H9 (cell line): ENCODE measurements around the gene SLC12A6. TPM values are rescaled to one million over a fixed set of nuclear protein-coding genes. Genes with fewer than 3 reads are reported as not detected.

Experiments
- DNase-seq: peaks from one replicate; pipeline ENCODE4 v3.0.0-alpha.2; 2017
- H2AFZ ChIP-seq: one replicate; pipeline ENCODE4 v1.6.1; 2013; ENCODE audit warnings: mild to moderate bottlenecking, low read length, control low read depth, moderate library complexity
- H2AK5ac ChIP-seq: 2 replicates; pipeline ENCODE4 v1.6.1; 2013; ENCODE audit warnings: low read length, control low read depth, mixed read lengths; ENCODE audit not compliant: insufficient read length
- H2BK120ac ChIP-seq: one replicate; pipeline ENCODE4 v1.6.1; 2013; ENCODE audit warnings: low read depth, mild to moderate bottlenecking, low read length, control low read depth, inconsistent platforms; ENCODE audit not compliant: poor library complexity, severe bottlenecking
- H2BK12ac ChIP-seq: 2 replicates; pipeline ENCODE4 v1.6.1; 2013; ENCODE audit warnings: low read length, control low read depth, mixed read lengths, low read depth; ENCODE audit not compliant: insufficient read length
- H2BK15ac ChIP-seq: 2 replicates; pipeline ENCODE4 v1.6.1; 2013; ENCODE audit warnings: low read depth, low read length, control low read depth
- H2BK20ac ChIP-seq: one replicate; pipeline ENCODE4 v1.6.1; 2013; ENCODE audit warnings: low read depth, mild to moderate bottlenecking, low read length, control low read depth, inconsistent platforms; ENCODE audit not compliant: poor library complexity, severe bottlenecking
- H2BK5ac ChIP-seq: 2 replicates; pipeline ENCODE4 v1.6.1; 2013; ENCODE audit warnings: low read length, control low read depth, mixed read lengths; ENCODE audit not compliant: insufficient read length
- H3K14ac ChIP-seq: 2 replicates; pipeline ENCODE4 v1.6.1; 2013; ENCODE audit warnings: low read length, control low read depth; ENCODE audit not compliant: insufficient read depth
- H3K18ac ChIP-seq: 2 replicates; pipeline ENCODE4 v1.6.1; 2013; ENCODE audit warnings: low read depth, mild to moderate bottlenecking, mixed read lengths, low read length, control low read depth; ENCODE audit not compliant: insufficient read length
- H3K23ac ChIP-seq: 2 replicates; pipeline ENCODE4 v1.6.1; 2013; ENCODE audit warnings: low read length, control low read depth, mixed read lengths, low read depth; ENCODE audit not compliant: insufficient read length
- H3K23me2 ChIP-seq: 2 replicates; pipeline ENCODE4 v1.6.1; 2013; ENCODE audit warnings: low read depth, mild to moderate bottlenecking, mixed read lengths, low read length, control low read depth; ENCODE audit not compliant: insufficient read length, poor library complexity, severe bottlenecking
- H3K27ac ChIP-seq: 2 replicates; pipeline ENCODE4 v1.5.1; 2013; ENCODE audit warnings: low read length, control low read depth, mixed read lengths, low read depth; ENCODE audit not compliant: insufficient read length
- H3K27me3 ChIP-seq: 2 replicates; pipeline ENCODE4 v1.6.1; 2013; ENCODE audit warnings: low read length, control low read depth, inconsistent platforms; ENCODE audit not compliant: insufficient read depth
- H3K4ac ChIP-seq: 2 replicates; pipeline ENCODE4 v1.6.1; 2013; ENCODE audit warnings: low read depth, mild to moderate bottlenecking, control low read depth, inconsistent platforms, low read length, moderate library complexity
- H3K4me1 ChIP-seq: 2 replicates; pipeline ENCODE4 v1.6.1; 2013; ENCODE audit warnings: low read length, control low read depth, inconsistent platforms; ENCODE audit not compliant: insufficient read depth
- H3K4me2 ChIP-seq: 2 replicates; pipeline ENCODE4 v1.6.1; 2013; ENCODE audit warnings: low read length, control low read depth, mixed read lengths; ENCODE audit not compliant: insufficient read length, insufficient read depth
- H3K56ac ChIP-seq: 2 replicates; pipeline ENCODE4 v1.6.1; 2013; ENCODE audit warnings: low read depth, mild to moderate bottlenecking, mixed read lengths, low read length, control low read depth; ENCODE audit not compliant: insufficient read length
- H3K79me1 ChIP-seq: 2 replicates; pipeline ENCODE4 v1.6.1; 2013; ENCODE audit warnings: low read depth, mild to moderate bottlenecking, moderate library complexity, low read length, control low read depth, inconsistent platforms; ENCODE audit not compliant: insufficient read depth, poor library complexity, severe bottlenecking
- H3K79me2 ChIP-seq: 2 replicates; pipeline ENCODE4 v1.6.1; 2013; ENCODE audit warnings: low read length, control low read depth, inconsistent platforms; ENCODE audit not compliant: insufficient read depth
- H3K9ac ChIP-seq: 2 replicates; pipeline ENCODE4 v1.6.1; 2013; ENCODE audit warnings: low read length, control low read depth, mixed read lengths; ENCODE audit not compliant: insufficient read length; ENCODE audit errors: extremely low read depth
- H3K9me3 ChIP-seq: one replicate; pipeline ENCODE4 v1.6.1; 2013; ENCODE audit warnings: low read depth, low read length, inconsistent platforms; ENCODE audit not compliant: control insufficient read depth
- H3T11ph ChIP-seq: one replicate; pipeline ENCODE4 v1.6.1; 2013; ENCODE audit warnings: mild to moderate bottlenecking, low read length, control low read depth, inconsistent platforms
- H4K20me1 ChIP-seq: one replicate; pipeline ENCODE4 v1.6.1; 2013; ENCODE audit not compliant: control insufficient read depth, insufficient read length, insufficient read depth
- H4K5ac ChIP-seq: 2 replicates; pipeline ENCODE4 v1.6.1; 2013; ENCODE audit warnings: low read depth, mild to moderate bottlenecking, mixed read lengths, low read length, control low read depth; ENCODE audit not compliant: insufficient read length
- H4K8ac ChIP-seq: replicated peaks from 2 replicates; pipeline ENCODE4 v1.6.1; 2013; ENCODE audit warnings: low read length, control low read depth, mixed read lengths, low read depth; ENCODE audit not compliant: insufficient read length
- H4K91ac ChIP-seq: 2 replicates; pipeline ENCODE4 v1.6.1; 2013; ENCODE audit warnings: low read depth, mild to moderate bottlenecking, moderate library complexity, mixed read lengths, low read length, control low read depth; ENCODE audit not compliant: insufficient read length
- H3K27ac Mint-ChIP-seq, 3 experiments: 2 replicates in 2 of 3; 3 replicates in 1 of 3; pipeline ENCODE4 v1.8.0; 2020 to 2021; ENCODE audit warnings: mixed read lengths in 3 of 3, mild to moderate bottlenecking in 1 of 3, moderate library complexity in 1 of 3
- H3K27me3 Mint-ChIP-seq: 2 replicates; pipeline ENCODE4 v1.8.0; 2021; ENCODE audit warnings: low read depth, mild to moderate bottlenecking, moderate library complexity, mixed read lengths
- H3K36me3 Mint-ChIP-seq, 3 experiments: 2 replicates in 2 of 3; 3 replicates in 1 of 3; pipeline ENCODE4 v1.8.0; 2020 to 2021; ENCODE audit warnings: low read depth in 3 of 3, mixed read lengths in 3 of 3; ENCODE audit not compliant: insufficient read depth in 1 of 3
- H3K4me1 Mint-ChIP-seq, 2 experiments: 2 replicates each; pipeline ENCODE4 v1.8.0; 2020; ENCODE audit warnings: mixed read lengths in 2 of 2
- H3K4me3 Mint-ChIP-seq, 2 experiments: 2 replicates in 1 of 2; 3 replicates in 1 of 2; pipeline ENCODE4 v1.8.0; 2020 to 2021; ENCODE audit warnings: mild to moderate bottlenecking in 2 of 2, mixed read lengths in 2 of 2, moderate library complexity in 1 of 2
- H3K9me3 Mint-ChIP-seq, 2 experiments: 2 replicates in 1 of 2; 3 replicates in 1 of 2; pipeline ENCODE4 v1.8.0; 2020; ENCODE audit warnings: mild to moderate bottlenecking in 2 of 2, mixed read lengths in 2 of 2, moderate library complexity in 1 of 2
- CTCF ChIP-seq: fragments of 200-600 bp; sonication (generic); conservative IDR thresholded peaks from 3 replicates; pipeline ENCODE4 v1.8.0; 2021; ENCODE audit warnings: antibody characterized with exemption, mild to moderate bottlenecking
- WGBS: extraction: QIAGEN DNeasy Blood & Tissue Kit; methylation state at CpG from one replicate; pipeline ENCODE4 v1.1.7; 2013; ENCODE audit warnings: missing lambda C conversion rate, low lambda C conversion rate, mixed read lengths; ENCODE audit not compliant: insufficient read length; ENCODE audit errors: extremely low coverage; 5-methylcytosine and 5-hydroxymethylcytosine counted together
- total RNA-seq: library from RNA; stranded (reverse); gene quantifications from 2 replicates; pipeline ENCODE4 v1.2.1, GENCODE V29; 2021

Gene SLC12A6
- total RNA-seq, 1 experiment from 2014 or later: 11.1 TPM

GRCh38 chr15:34323217-34323616 is 14.4 kb downstream of the SLC12A6 start:
- no peak overlapping the region for H2BK5ac ChIP-seq
- Mint-ChIP-seq H3K27me3 (no peaks in the 10 kb centered on the region), H3K27ac (no peak overlapping the region), H3K4me1 (peaks cover 7% of the 10 kb centered on the region in 2 experiments), H3K4me3 (no peak overlapping the region), H3K9me3 (peaks cover 2 to 3% of the 10 kb centered on the region in 2 experiments; a peak in 3 of 5 replicates), H3K36me3 (peaks cover 0 to 4% (median 0%) of the 10 kb centered on the region in 3 experiments; a peak in 2 of 7 replicates)
- no peak overlapping the region for H2BK12ac ChIP-seq
- no peak overlapping the region for H3K27ac ChIP-seq
- H3K27me3 ChIP-seq: no peaks in the 10 kb centered on the region
- no peak overlapping the region for H4K91ac ChIP-seq
- no peak overlapping the region for H2BK15ac ChIP-seq
- no peak overlapping the region for H2BK120ac ChIP-seq
- no peak for TF ChIP-seq CTCF
- H4K5ac ChIP-seq: no peak overlapping the region
- H4K8ac ChIP-seq: no peak overlapping the region
- no peak overlapping the region for H2AK5ac ChIP-seq
- no peak overlapping the region for H3K14ac ChIP-seq
- H3K56ac ChIP-seq: no peak overlapping the region
- H3K9ac ChIP-seq: no peak overlapping the region
- H3K4me1 ChIP-seq: no peaks in the 10 kb centered on the region
- H4K20me1 ChIP-seq: no peaks in the 10 kb centered on the region
- no peak overlapping the region for H3K4ac ChIP-seq
- no peak overlapping the region for H3T11ph ChIP-seq
- H2AFZ ChIP-seq: no peak overlapping the region
- no peak overlapping the region for H2BK20ac ChIP-seq
- H3K4me2 ChIP-seq: no peak overlapping the region
- H3K79me2 ChIP-seq: no peaks in the 10 kb centered on the region
- no peak overlapping the region for H3K23ac ChIP-seq
- no peaks in the 10 kb centered on the region for H3K9me3 ChIP-seq
- WGBS: no CpG with 5 or more reads among the region's 10 CpGs
- no peaks in the 10 kb centered on the region for H3K23me2 ChIP-seq
- no peak for DNase-seq
- H3K18ac ChIP-seq: no peak overlapping the region
- H3K79me1 ChIP-seq: no peaks in the 10 kb centered on the region
